ENCODE results near the gene KIFC3. TPM values are rescaled to one million over a fixed set of nuclear protein-coding genes. Genes with fewer than 3 reads are reported as not detected.

Gene KIFC3
- total RNA-seq, 1 donor from 2014 or later: 96.9 TPM

GRCh38 chr16:57749856-57750452 lies 52.3 kb downstream of the KIFC3 start:
- H3K27me3 ChIP-seq (ENCODE audit: insufficient read depth, low read length): no peaks in the 10 kb centered on the region
- Mint-ChIP-seq H3K4me1 (ENCODE audit: low read depth, unreplicated experiment) (no peaks in the 10 kb centered on the region), H3K27me3 (ENCODE audit: low read depth, unreplicated experiment) (no peaks in the 10 kb centered on the region), H3K36me3 (ENCODE audit: low read depth, unreplicated experiment) (peaks cover 17% of the 10 kb centered on the region), H3K4me3 (ENCODE audit: unreplicated experiment) (no peak overlapping the region), H3K9me3 (ENCODE audit: unreplicated experiment) (no peaks in the 10 kb centered on the region), H3K27ac (ENCODE audit: unreplicated experiment) (no peak overlapping the region)
- H2AFZ ChIP-seq (ENCODE audit: low read depth, low read length): no peak overlapping the region
- no peaks in the 10 kb centered on the region for H3K4me1 ChIP-seq (ENCODE audit: insufficient read depth, low read length)
- H4K20me1 ChIP-seq (ENCODE audit: insufficient read depth, low read length): peaks cover 3% of the 10 kb centered on the region
- H3K9ac ChIP-seq (ENCODE audit: low read length): no peak overlapping the region
- no peaks in the 10 kb centered on the region for H3K36me3 ChIP-seq (ENCODE audit: insufficient read depth, low read length)
- no peak overlapping the region for H3K4me3 ChIP-seq (ENCODE audit: insufficient read depth, low read depth, low read length)
- H3K27ac ChIP-seq (ENCODE audit: low read depth, low read length): no peak overlapping the region
- no peak overlapping the region for H3K4me2 ChIP-seq (ENCODE audit: low read length)
- FAIRE-seq (no peak), DNase-seq (ENCODE audit: low read depth) (no peak)
- H3K9me3 ChIP-seq (ENCODE audit: insufficient read depth, low read depth, low read length): no peaks in the 10 kb centered on the region
- H3K79me2 ChIP-seq (ENCODE audit: insufficient read depth, low read length): no peaks in the 10 kb centered on the region
- no peak for TF ChIP-seq EZH2 (IDR thresholded peaks at IDR 0.05; ENCODE audit: insufficient read depth, low read length)
- no peak for TF ChIP-seq CTCF (IDR thresholded peaks at IDR 0.05; ENCODE audit: insufficient read depth, low read depth, low read length)

- H4K20me1 ChIP-seq (ENCODE audit: insufficient read depth, low read length): peaks cover 3% of the 10 kb centered on the region
- no peak overlapping the region for H2AFZ ChIP-seq (ENCODE audit: low read depth, low read length)
- no peaks in the 10 kb centered on the region for H3K36me3 ChIP-seq (ENCODE audit: insufficient read depth, low read length)
- H3K9me3 Mint-ChIP-seq (ENCODE audit: unreplicated experiment): no peaks in the 10 kb centered on the region
- no peak overlapping the region for H3K27ac Mint-ChIP-seq (ENCODE audit: unreplicated experiment)
- peaks cover 19% of the 10 kb centered on the region for H3K36me3 Mint-ChIP-seq (ENCODE audit: low read depth, unreplicated experiment)
- no peak for DNase-seq (ENCODE audit: low read depth)
- no peaks in the 10 kb centered on the region for H3K4me1 Mint-ChIP-seq (ENCODE audit: low read depth, unreplicated experiment)
- no peaks in the 10 kb centered on the region for H3K9me3 ChIP-seq (ENCODE audit: insufficient read depth, low read depth, low read length)
- no peak for FAIRE-seq
- H3K4me2 ChIP-seq (ENCODE audit: low read length): no peak overlapping the region
- TF ChIP-seq EZH2 (IDR thresholded peaks at IDR 0.05; ENCODE audit: insufficient read depth, low read length): no peak
- no peak for TF ChIP-seq CTCF (IDR thresholded peaks at IDR 0.05; ENCODE audit: insufficient read depth, low read depth, low read length)
- H3K27me3 Mint-ChIP-seq (ENCODE audit: low read depth, unreplicated experiment): no peaks in the 10 kb centered on the region
- H3K27me3 ChIP-seq (ENCODE audit: insufficient read depth, low read length): no peaks in the 10 kb centered on the region
- no peak overlapping the region for H3K27ac ChIP-seq (ENCODE audit: low read depth, low read length)
- H3K79me2 ChIP-seq (ENCODE audit: insufficient read depth, low read length): no peaks in the 10 kb centered on the region
- H3K4me3 Mint-ChIP-seq (ENCODE audit: unreplicated experiment): no peak overlapping the region
- H3K9ac ChIP-seq (ENCODE audit: low read length): no peak overlapping the region
- H3K4me1 ChIP-seq (ENCODE audit: insufficient read depth, low read length): no peaks in the 10 kb centered on the region
- H3K4me3 ChIP-seq (ENCODE audit: insufficient read depth, low read depth, low read length): no peak overlapping the region
Observed at GRCh38 chr16:57749101-57749692, 53.1 kb downstream of the KIFC3 start.

- H3K27ac ChIP-seq (ENCODE audit: low read depth, low read length): no peak overlapping the region
- no peaks in the 10 kb centered on the region for H3K27me3 ChIP-seq (ENCODE audit: insufficient read depth, low read length)
- Mint-ChIP-seq H3K27ac (ENCODE audit: unreplicated experiment) (no peak overlapping the region), H3K27me3 (ENCODE audit: low read depth, unreplicated experiment) (no peaks in the 10 kb centered on the region), H3K4me3 (ENCODE audit: unreplicated experiment) (no peak overlapping the region), H3K4me1 (ENCODE audit: low read depth, unreplicated experiment) (no peaks in the 10 kb centered on the region), H3K36me3 (ENCODE audit: low read depth, unreplicated experiment) (peaks cover 19% of the 10 kb centered on the region), H3K9me3 (ENCODE audit: unreplicated experiment) (no peaks in the 10 kb centered on the region)
- H4K20me1 ChIP-seq (ENCODE audit: insufficient read depth, low read length): peaks cover 3% of the 10 kb centered on the region
- FAIRE-seq (no peak), DNase-seq (ENCODE audit: low read depth) (no peak)
- no peaks in the 10 kb centered on the region for H3K79me2 ChIP-seq (ENCODE audit: insufficient read depth, low read length)
- H3K4me1 ChIP-seq (ENCODE audit: insufficient read depth, low read length): no peaks in the 10 kb centered on the region
- no peak overlapping the region for H3K4me3 ChIP-seq (ENCODE audit: insufficient read depth, low read depth, low read length)
- H3K4me2 ChIP-seq (ENCODE audit: low read length): no peak overlapping the region
- TF ChIP-seq CTCF (IDR thresholded peaks at IDR 0.05; ENCODE audit: insufficient read depth, low read depth, low read length) (no peak), EZH2 (IDR thresholded peaks at IDR 0.05; ENCODE audit: insufficient read depth, low read length) (no peak)
- no peak overlapping the region for H3K9ac ChIP-seq (ENCODE audit: low read length)
- H3K36me3 ChIP-seq (ENCODE audit: insufficient read depth, low read length): no peaks in the 10 kb centered on the region
- H2AFZ ChIP-seq (ENCODE audit: low read depth, low read length): no peak overlapping the region
- H3K9me3 ChIP-seq (ENCODE audit: insufficient read depth, low read depth, low read length): no peaks in the 10 kb centered on the region
Observed at GRCh38 chr16:57748596-57748995, 53.7 kb downstream of the KIFC3 start.
